ENCODE data around the gene SBF2.
"Not testable (repeated sequence)": the region's sequence is repeated elsewhere in the genome, so short reads cannot be mapped to it uniquely, and the experiment has no call there.

Gene SBF2

GRCh38 chr11:10192036-10192435, 102.0 kb downstream of the SBF2 start:
- no peak for DNase-seq (ENCODE audit: low read depth)

DNA sequence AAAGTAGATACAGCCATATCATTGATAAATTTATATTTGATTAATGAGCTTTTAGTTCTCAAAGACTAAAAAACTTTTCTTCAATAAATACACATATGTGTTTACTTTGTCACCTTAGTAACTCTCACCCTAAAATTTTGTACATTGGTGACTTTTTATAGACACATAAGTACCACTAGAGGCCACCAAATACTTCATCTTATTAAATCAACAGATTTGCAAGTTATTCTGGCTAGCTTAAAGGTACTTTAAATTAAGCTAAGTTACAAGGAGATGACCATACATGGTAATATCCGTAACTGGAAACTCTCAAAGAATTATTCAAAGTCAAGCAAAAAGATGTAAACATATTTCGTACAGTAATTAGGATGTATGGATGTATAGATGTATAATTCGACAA, 112.2 kb downstream of the SBF2 start:
- no peak for DNase-seq (ENCODE audit: low read depth)

DNA sequence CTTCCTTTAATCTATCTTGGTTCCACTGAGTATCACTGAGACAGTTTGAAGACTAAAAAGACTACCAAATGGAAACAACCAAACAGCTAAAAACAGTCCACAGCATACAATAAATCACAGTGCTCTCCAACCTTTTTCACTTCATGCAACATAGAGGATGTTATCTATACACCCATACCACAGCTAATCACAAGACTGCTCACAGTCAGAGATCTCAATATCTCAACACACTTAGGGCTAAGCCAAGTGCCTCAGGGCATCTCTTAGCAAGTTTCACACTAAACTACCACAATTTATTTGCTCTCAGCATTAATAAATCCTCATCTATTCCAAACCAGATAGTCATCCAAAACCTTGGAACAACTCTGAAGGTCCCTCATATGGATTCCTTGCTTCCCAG, 129.4 kb downstream of the SBF2 start:
- no peak for DNase-seq (ENCODE audit: low read depth)

DNA sequence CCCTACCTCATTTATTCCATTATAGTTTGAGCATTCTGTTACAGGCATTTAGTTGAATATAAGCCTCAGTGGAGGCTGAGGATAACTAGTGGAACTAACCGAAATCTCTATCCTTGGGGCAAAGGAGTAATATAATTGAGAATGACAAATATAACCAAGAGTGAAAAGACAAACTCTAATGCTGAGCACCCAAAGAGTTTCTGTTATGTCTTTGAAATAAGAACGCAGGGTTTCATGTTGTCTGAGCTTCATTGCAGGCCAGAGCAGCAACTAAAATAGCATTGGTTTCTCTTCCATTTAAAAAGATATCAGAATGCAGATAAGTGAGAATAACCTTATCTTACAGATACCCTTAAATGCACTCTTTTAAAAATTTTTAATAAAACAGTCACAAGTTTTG, 131.8 kb downstream of the SBF2 start:
- DNase-seq (ENCODE audit: low read depth), result no peak

DNA sequence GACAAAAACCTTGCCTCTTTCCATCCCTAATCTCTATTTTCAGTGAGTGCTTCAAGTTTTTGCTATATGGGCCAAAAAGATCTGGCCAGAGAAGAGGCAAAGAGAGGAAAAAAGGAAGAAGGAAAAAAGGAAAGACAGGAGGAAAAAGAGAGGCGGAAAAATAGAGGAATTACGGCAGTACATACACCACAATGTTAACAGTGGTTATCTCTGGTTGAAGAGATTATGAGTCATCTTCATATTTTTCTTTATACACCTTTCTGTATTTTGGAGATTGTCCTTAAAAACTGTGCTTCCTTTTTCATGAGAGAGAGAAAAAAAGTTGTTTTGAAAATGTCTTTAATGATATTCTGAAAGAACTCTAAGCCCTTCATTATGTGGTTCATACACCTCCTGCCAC, 133.7 kb downstream of the SBF2 start:
- no peak for DNase-seq (ENCODE audit: low read depth)

DNA sequence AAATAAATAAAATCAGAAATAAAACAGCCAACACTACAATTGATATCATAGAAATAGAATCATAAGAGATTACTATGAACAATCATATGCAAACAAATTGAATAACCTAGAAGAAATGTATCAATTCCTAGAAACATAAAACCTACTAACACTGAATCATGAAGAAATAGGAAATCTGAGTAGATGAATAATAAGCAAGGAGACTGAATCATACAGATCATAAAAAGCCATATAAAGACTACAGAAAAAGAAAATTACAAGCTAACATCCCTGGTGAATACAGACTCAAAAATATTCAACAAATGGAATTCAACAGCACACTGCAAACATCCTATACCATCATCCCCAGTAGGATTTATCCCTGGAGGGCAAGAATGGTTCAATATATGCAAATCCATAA, 135.6 kb downstream of the SBF2 start:
- no peak for DNase-seq (ENCODE audit: low read depth)

DNA sequence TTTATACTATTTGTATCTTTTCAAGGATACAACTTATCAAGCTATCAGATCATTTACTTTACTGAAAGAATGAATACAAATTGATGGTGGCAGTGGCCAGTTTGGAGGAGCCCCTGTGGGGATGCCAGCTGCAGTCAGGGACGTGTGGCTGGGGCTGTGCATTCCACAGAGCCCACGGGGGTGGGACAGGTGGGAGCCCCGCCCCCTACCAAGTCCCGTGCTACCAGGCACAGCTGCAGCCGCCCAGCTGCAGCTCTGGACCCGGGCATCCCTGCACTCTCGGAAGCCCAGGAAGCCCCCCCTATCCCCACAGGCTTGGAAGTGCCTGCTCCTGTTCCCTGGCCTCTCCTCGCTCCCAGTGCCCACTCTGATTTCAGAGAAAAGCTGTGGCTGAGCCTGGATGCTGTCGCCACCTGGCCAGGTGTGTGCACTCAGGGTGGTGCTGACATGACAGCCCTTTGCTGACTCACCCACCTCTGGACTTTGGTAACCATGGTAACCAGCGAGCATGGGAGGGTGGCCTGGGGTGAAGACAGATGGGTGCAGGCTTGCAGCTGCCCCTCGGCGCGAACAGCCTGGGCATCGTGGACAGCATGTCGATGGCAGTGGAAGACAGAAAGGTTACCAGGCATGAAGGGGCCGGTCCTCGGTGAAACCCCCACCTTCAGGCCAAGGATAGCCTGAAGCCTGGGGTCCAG, 138.1 kb downstream of the SBF2 start:
- no peak for DNase-seq (ENCODE audit: low read depth)

GRCh38 chr11:10150800-10151199, 143.2 kb downstream of the SBF2 start:
- no peak for DNase-seq (ENCODE audit: low read depth)

- DNase-seq (ENCODE audit: low read depth), result no peak
Measured at GRCh38 chr11:10149553-10149952, 144.5 kb downstream of the SBF2 start.

DNA sequence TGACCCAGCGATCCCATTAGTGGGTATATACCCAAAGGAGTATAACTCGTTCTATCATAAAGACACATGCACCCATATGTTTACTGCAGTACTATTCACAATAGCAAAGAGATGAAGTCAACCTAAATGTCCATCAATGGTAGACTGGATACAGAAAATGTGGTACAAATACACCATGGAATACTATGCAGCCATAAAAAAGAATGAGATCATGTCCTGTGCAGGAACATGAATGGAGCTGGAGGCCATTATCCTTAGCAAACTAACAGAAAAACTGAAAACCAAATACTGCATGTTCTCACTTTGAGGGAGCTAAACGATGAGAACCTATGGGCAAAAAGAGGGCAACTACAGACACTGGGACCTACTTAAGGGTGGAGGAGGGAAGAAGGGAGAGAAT, 146.8 kb downstream of the SBF2 start:
- no peak for DNase-seq (ENCODE audit: low read depth)

DNA sequence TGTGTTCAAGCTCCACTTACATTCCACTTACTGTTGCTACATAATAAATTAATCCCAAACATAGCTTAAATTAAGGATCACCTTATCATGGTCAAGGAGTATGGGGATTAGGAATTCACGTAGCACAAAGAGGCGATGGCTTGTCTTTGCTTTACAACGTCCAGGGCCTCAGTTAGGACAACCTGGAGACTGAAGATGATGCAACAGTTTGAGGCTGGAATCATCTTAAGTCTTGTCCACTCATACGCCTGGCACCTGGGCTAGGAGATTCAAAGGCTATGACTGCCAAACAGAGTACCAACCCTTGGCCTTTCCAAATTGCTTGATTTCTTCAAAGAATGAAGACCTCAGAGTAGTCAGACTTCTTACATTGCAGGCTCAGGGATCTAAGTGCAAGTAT, 149.1 kb downstream of the SBF2 start:
- DNase-seq (ENCODE audit: low read depth), result no peak

GRCh38 chr11:10139656-10140055, 154.4 kb downstream of the SBF2 start:
- no peak for DNase-seq (ENCODE audit: low read depth)

DNA sequence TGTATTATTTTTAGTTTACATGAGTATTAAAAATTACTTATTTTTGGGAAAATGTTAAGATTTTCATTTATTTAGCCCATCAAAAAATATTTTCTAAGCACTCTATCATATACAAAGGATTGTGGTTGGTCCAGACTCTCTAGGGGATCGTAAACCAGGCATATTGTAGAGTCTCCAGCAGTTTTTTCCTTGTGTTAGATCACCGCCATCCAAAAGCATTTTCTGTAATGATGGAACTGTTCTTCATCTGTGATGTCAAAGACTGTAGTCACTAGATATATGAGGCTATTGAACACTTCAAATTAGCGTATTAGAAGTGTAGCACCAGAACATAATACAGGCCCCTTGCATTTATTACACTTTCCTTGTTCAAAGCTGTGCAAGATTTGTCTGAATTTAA, 154.9 kb downstream of the SBF2 start:
- DNase-seq (ENCODE audit: low read depth), result no peak

DNA sequence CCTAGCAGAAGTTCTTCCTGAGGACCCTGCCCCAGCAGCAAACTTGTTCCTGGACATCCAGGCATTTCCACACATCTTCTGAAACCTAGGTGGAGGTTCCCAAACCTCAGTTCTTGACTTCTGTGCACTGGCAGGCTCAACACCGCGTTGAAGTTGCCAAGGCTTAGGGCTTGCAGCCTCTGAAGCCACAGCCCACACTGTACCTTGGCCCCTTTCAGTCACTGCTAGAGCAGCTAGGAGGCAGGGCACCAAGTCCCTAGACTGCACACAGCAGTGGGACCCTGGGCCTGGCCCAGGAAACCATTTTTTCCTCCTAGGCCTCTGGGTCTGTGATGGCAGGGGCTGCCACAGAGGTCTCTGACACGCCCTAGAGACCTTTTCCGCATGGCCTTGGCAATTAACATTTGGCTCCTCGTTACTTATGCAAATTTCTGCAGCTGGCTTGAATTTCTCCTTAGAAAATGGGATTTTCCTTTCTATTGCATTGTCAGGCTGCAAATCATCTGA, 159.0 kb downstream of the SBF2 start:
- no peak for DNase-seq (ENCODE audit: low read depth)

- not testable (repeated sequence) for DNase-seq (ENCODE audit: low read depth)
Measured at GRCh38 chr11:10134226-10134625, 159.8 kb downstream of the SBF2 start.

GRCh38 chr11:10133251-10133650, 160.8 kb downstream of the SBF2 start:
- DNase-seq (ENCODE audit: low read depth), result not testable (repeated sequence)

GRCh38 chr11:10130875-10131274, 163.1 kb downstream of the SBF2 start:
- DNase-seq (ENCODE audit: low read depth), result no peak

DNA sequence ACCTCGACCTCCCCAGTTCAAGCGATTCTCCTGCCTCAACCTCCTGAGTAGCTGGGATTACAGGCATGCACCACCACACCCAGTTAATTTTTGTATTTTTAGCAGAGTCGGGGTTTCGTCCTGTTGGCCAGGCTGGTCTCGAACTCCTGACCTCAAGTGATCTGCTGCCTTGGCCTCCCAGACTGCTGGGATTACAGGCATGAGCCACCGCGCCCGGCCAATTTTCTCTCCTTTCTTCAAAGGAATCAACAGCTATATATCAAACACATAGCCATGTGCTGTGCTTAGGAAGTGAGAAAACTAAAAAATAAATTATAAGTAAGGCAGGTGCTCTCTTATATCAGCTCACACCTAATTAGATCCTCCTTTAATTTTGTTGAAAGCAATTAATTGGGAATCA, 164.8 kb downstream of the SBF2 start:
- not testable (repeated sequence) for DNase-seq (ENCODE audit: low read depth)

- no peak for DNase-seq (ENCODE audit: low read depth)
Measured at GRCh38 chr11:10125522-10126133, 168.4 kb downstream of the SBF2 start.

DNA sequence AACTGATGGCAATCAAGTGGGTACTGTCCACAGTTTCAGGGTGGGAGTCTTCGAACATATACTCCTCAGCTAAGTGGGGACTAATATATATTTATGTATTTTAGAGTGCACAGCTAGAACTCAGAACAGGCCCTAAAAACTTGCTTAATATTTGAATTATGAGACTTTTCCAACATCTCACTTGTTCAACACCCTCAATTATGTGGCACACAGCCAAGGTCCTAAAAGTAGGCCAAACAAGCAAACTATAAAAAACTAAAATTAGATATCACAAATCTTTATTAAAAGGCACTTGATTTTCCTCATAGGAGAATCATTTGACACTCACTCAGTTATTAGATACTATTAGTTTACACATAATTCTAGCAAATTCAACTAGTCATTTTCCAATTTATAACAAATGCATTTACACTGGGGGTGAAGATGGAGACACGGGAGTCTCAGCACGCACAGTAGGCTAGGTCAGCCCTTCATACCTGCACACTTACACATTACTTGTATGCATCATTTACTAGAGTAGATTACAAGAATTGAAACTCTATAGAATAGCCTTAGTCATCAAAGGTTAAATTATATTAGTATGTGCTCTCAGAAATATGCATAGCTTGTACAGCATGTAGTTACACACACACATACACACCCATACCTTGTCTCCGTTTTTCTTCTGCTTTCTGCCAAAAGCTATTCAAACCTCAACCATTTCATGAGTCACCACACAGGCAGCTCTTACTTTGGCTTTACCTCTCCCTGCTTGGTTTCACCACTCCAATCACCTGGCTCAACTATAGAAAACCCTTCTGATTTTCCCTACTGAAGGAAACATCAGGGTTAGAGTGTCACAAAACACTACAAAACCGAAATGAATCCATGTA, 171.5 kb downstream of the SBF2 start:
- no peak for DNase-seq (ENCODE audit: low read depth)

DNA sequence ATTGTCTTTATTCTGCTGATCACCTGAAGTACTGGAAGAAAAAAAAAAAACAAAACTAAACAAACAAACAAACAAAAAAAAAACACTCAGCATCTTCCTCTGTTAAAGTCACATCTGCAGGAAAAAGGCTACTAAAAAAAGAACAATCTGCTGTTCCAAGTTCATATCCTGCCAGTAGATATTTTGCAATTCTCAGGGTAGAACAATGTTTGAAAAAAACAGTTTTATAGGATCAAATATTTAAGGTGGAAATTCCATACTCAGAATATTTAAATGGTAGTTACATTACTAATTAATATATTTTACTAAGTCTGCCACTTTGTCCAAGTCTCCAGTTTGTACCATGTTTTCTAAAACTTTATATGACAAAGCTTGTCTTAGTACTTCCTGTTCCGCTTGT, 175.2 kb downstream of the SBF2 start:
- no peak for DNase-seq (ENCODE audit: low read depth)

GRCh38 chr11:10117709-10118351, 176.2 kb downstream of the SBF2 start:
- DNase-seq (ENCODE audit: low read depth), result no peak
